Measurements from ENCODE around the gene NOXO1. TPM values are rescaled to one million over a fixed set of nuclear protein-coding genes. Genes with fewer than 3 reads are reported as not detected.
A peak's percentile ranks its signal among the peaks of the same experiment; 100 is the strongest.

Gene NOXO1
- total RNA-seq, 1 experiment from 2014 or later = 1.7 TPM

DNA sequence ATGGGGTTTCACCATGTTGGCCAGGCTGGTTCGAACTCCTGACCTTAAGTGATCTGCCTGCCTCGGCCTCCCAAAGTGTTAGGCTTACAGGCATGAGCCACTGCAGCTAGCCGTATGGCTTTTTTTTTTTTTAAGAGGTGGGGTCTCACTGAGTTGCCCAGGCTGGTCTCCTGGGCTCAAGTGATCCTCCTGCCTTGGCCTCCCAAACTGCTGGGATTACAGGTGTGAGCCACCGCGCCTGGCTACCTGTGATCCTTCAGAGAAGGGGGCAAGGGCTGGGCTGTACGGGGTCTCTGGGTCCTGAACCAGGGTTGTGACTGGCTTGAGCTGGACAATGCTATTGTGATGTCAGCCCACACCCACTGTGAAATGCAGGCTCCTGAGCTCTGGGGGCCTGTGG lies 14.8 kb downstream of the NOXO1 start, which contains the start of gene RNF151:
RNF151 (plus strand) TSS at position 397 of the 400 bp plus-strand sequence. CDS start 26 bp downstream, outside the sequence.
- Histone ChIP-seq H2BK120ac (ENCODE audit: low read depth, low read length, poor library complexity, severe bottlenecking) (no peak within 1 kb of the TSS), H3K56ac (ENCODE audit: insufficient read length, low read depth, low read length) (no peak within 1 kb of the TSS), H3K4me2 (ENCODE audit: insufficient read depth, insufficient read length, low read length) (peak within 1 kb of the TSS; percentile 97), H2BK20ac (ENCODE audit: low read depth, low read length, poor library complexity, severe bottlenecking) (no peak within 1 kb of the TSS), H3K79me1 (ENCODE audit: insufficient read depth, low read depth, low read length, poor library complexity, severe bottlenecking) (no peaks in the 10 kb centered on the region), H4K20me1 (ENCODE audit: control insufficient read depth, insufficient read depth, insufficient read length) (no peaks in the 10 kb centered on the region), H2BK12ac (ENCODE audit: insufficient read length, low read depth, low read length) (no peak within 1 kb of the TSS), H2BK5ac (ENCODE audit: insufficient read length, low read length) (no peak within 1 kb of the TSS), H4K8ac (replicated peaks; ENCODE audit: insufficient read length, low read depth, low read length) (no peak within 1 kb of the TSS), H3K9ac (ENCODE audit: extremely low read depth, insufficient read length, low read length) (peak within 1 kb of the TSS; percentile 88), H3K27ac (ENCODE audit: insufficient read length, low read depth, low read length) (no peak within 1 kb of the TSS), H3K79me2 (ENCODE audit: insufficient read depth, low read length) (peaks cover 18% of the 10 kb centered on the region), H3K14ac (ENCODE audit: insufficient read depth, low read length) (no peak within 1 kb of the TSS), H3K27me3 (ENCODE audit: insufficient read depth, low read length) (no peaks in the 10 kb centered on the region), H3K9me3 (ENCODE audit: control insufficient read depth, low read depth, low read length) (no peaks in the 10 kb centered on the region), H3K4ac (ENCODE audit: low read depth, low read length) (no peak within 1 kb of the TSS), H3K18ac (ENCODE audit: insufficient read length, low read depth, low read length) (no peak within 1 kb of the TSS), H3K23me2 (ENCODE audit: insufficient read length, low read depth, low read length, poor library complexity, severe bottlenecking) (peaks cover 14% of the 10 kb centered on the region), H4K5ac (ENCODE audit: insufficient read length, low read depth, low read length) (no peak within 1 kb of the TSS), H3T11ph (ENCODE audit: low read length) (no peak within 1 kb of the TSS), H3K4me1 (ENCODE audit: insufficient read depth, low read length) (no peaks in the 10 kb centered on the region), H4K91ac (ENCODE audit: insufficient read length, low read depth, low read length) (no peak within 1 kb of the TSS), H3K23ac (ENCODE audit: insufficient read length, low read depth, low read length) (no peak within 1 kb of the TSS), H2AFZ (ENCODE audit: low read length) (no peak within 1 kb of the TSS), H2BK15ac (ENCODE audit: low read depth, low read length) (no peak within 1 kb of the TSS), H2AK5ac (ENCODE audit: insufficient read length, low read length) (no peak within 1 kb of the TSS)
- Mint-ChIP-seq H3K4me3 (peak within 1 kb of the TSS; percentile 95 to 97), H3K4me1 (peaks cover 19 to 38% of the 10 kb centered on the region in 2 experiments), H3K27ac (peak within 1 kb of the TSS in 2 of 3 experiments; percentile 88 to 97; a peak in 2 of 7 replicates), H3K9me3 (peaks cover 0 to 3% of the 10 kb centered on the region in 2 experiments; a peak in 3 of 5 replicates), H3K27me3 (ENCODE audit: low read depth) (peaks cover 2% of the 10 kb centered on the region), H3K36me3 (ENCODE audit: insufficient read depth in 1 of 3, low read depth in 3 of 3) (peaks cover 27 to 30% (median 28%) of the 10 kb centered on the region in 3 experiments)
- TF ChIP-seq, protein P1, sequence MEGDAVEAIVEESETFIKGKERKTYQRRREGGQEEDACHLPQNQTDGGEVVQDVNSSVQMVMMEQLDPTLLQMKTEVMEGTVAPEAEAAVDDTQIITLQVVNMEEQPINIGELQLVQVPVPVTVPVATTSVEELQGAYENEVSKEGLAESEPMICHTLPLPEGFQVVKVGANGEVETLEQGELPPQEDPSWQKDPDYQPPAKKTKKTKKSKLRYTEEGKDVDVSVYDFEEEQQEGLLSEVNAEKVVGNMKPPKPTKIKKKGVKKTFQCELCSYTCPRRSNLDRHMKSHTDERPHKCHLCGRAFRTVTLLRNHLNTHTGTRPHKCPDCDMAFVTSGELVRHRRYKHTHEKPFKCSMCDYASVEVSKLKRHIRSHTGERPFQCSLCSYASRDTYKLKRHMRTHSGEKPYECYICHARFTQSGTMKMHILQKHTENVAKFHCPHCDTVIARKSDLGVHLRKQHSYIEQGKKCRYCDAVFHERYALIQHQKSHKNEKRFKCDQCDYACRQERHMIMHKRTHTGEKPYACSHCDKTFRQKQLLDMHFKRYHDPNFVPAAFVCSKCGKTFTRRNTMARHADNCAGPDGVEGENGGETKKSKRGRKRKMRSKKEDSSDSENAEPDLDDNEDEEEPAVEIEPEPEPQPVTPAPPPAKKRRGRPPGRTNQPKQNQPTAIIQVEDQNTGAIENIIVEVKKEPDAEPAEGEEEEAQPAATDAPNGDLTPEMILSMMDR (conservative IDR thresholded peaks at IDR 0.05) = no peak
- no CpG with 5 or more reads among the region's 6 CpGs for WGBS (ENCODE audit: extremely low coverage, insufficient read length, low lambda C conversion rate)
- DNase-seq = no peak

All from H9 (cell line).